Adipose tissue (tissue), 3 donors: ENCODE measurements around the gene PEX7. TPM values are rescaled to one million over a fixed set of nuclear protein-coding genes. Genes with fewer than 3 reads are reported as not detected.
A peak's percentile ranks its signal among the peaks of the same experiment; 100 is the strongest.

ENCODE experiments used
- H3K27ac ChIP-seq: one replicate; pipeline ENCODE4 v1.5.1; 2013; ENCODE audit warnings: low read depth, low read length
- WGBS, 3 donors: extraction: QIAGEN DNeasy Blood & Tissue Kit; methylation state at CpG; one replicate each; pipeline ENCODE4 v1.1.7; 2013; 5-methylcytosine and 5-hydroxymethylcytosine counted together
- polyA plus RNA-seq, 3 donors: library from polyadenylated mRNA; stranded (reverse); fragments of 200-250 nt; gene quantifications; one replicate each; pipeline ENCODE4 v1.2.3, GENCODE V29; 2013
- donor health status: healthy with polysubstance abuse.
- donor health status: Bipolar disorder and iron deficiency.
- donor health status: healthy.

PEX7 gene
- polyA plus RNA-seq, result 1 to 10 TPM; 4.2 to 7.7 (median 6.3) TPM

GRCh38 chr6:136822376-136823127 is at the start of gene PEX7:
PEX7 (plus strand) TSS chr6:136822592; CDS start chr6:136822666, 74 bp downstream.
- 0 to 1% (median 1%) methylated on average over 59 to 78 of the region's 78 CpGs for WGBS, 3 donors

GRCh38 chr6:136772685-136773472 is 49.5 kb upstream of the PEX7 start:
- H3K27ac ChIP-seq, result no peak overlapping the region
- 50 to 81% (median 78%) methylated on average over 6 of the region's 6 CpGs for WGBS, 3 donors

More at GRCh38 chr6:136822376-136823127, at the start of gene PEX7:
- H3K27ac ChIP-seq, result peak within 1 kb of the TSS; percentile 36

DNA sequence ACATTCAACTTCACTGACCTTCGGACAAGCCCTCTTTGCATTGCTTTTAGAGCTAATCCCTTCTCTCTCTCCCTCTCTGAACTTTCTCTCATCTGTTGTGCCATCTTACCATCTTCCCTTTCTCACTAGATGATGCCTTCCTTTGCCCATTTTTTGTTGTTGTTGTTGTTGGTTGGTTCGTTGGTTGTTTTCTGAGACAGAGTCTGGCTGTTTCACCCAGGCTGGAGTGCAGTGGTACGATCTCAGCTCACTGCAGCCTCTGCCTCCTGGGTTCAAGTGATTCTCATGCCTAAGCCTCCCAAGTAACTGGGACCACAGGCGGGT is 49.0 kb upstream of the PEX7 start:
- WGBS, 3 donors, result 84 to 96% (median 96%) methylated on average over 4 of the region's 4 CpGs
- H3K27ac ChIP-seq, result no peak overlapping the region

DNA sequence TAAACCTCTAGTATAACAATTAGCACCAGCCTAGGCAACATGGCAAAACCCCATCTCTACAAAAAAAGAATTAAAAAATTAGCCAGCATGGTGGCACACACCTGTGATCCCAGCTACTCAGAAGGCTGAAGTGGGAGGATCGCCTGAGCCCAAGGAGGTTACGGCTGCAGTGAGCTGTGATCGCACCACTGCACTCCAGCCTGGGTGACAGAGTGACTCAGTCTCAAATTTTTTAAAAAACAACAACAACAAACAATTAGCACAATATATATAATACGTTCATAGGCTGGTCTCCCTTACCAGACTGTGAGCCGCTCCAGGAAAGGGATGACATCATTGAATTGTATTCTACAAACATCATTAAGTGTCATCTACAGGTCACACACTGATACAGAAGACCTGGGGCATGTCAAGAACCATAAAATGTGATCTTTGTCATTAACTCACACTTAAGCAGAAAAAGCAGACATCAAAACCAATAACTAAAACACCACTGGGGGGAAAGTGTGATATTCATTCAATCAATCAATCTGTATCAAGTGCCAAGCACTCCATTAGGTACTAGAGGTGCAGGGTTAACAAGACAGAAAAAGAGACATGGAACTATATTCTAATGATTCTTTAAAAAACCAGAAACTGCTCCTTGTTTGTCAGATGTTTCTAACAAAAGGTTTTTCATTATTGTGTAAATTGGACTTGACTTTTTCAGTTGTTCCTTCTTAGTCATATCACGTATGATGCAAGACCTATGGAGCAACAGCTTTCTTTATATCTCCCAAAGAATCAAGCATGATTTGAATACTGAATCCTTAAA is 48.0 kb upstream of the PEX7 start:
- no peak overlapping the region for H3K27ac ChIP-seq
- WGBS, 3 donors, result 67 to 77% (median 75%) methylated on average over 6 of the region's 6 CpGs

DNA sequence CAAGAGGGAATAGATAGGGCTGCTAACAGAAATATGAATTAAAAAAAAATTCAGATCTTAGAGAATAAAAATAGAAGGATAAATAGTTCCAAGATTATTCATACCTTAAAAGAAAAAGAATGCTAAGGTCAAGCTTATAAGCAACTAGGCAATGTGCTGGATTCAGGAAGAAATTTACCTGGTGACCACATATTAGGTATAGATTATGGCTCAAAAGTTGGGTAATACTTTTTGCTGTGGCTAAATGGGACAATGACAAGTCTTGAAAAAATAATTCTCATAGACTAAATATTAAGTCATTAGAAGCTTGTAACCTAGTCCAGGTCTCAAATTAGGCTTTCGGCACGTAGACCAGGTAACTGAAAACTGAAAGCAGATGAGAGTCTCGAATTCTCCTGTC is 47.3 kb upstream of the PEX7 start:
- WGBS, 3 donors, result 80 to 94% (median 91%) methylated on average over 3 of the region's 3 CpGs

GRCh38 chr6:136775548-136775947 is 46.8 kb upstream of the PEX7 start:
- WGBS, 3 donors, result 75 to 85% (median 81%) methylated on average over 2 of the region's 2 CpGs
- H3K27ac ChIP-seq, result no peak overlapping the region

More for the DNA sequence above, 47.3 kb upstream of the PEX7 start:
- H3K27ac ChIP-seq, result no peak overlapping the region

DNA sequence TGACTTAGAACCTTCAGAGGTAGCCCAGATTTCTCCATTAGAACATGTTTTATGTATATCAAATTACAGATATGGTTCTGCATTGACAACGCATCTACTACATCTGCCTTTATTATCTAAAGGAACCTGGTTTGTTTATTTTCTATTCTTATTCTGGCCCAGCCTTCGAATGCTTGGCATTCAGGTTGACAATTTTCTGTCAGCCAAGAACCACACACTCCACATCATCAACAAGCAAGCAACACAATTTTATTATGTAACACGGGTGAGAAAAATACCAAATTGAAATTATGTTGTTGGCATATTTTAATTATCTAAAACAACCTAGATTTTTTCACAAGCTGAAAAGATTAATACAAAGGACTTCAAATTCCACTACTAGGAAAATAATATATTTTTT is 44.7 kb upstream of the PEX7 start:
- no peak overlapping the region for H3K27ac ChIP-seq
- 52 to 89% (median 88%) methylated on average over 3 of the region's 3 CpGs for WGBS, 3 donors

GRCh38 chr6:136779682-136780081 is 42.7 kb upstream of the PEX7 start:
- WGBS, 3 donors, result 46 to 67% (median 65%) methylated on average over 1 of the region's 1 CpG
- no peak overlapping the region for H3K27ac ChIP-seq

- 77 to 91% (median 91%) methylated on average over 3 of the region's 3 CpGs for WGBS, 3 donors
- H3K27ac ChIP-seq, result no peak overlapping the region
These were observed 41.4 kb upstream of the PEX7 start for GRCh38 chr6:136780972-136781371.

DNA sequence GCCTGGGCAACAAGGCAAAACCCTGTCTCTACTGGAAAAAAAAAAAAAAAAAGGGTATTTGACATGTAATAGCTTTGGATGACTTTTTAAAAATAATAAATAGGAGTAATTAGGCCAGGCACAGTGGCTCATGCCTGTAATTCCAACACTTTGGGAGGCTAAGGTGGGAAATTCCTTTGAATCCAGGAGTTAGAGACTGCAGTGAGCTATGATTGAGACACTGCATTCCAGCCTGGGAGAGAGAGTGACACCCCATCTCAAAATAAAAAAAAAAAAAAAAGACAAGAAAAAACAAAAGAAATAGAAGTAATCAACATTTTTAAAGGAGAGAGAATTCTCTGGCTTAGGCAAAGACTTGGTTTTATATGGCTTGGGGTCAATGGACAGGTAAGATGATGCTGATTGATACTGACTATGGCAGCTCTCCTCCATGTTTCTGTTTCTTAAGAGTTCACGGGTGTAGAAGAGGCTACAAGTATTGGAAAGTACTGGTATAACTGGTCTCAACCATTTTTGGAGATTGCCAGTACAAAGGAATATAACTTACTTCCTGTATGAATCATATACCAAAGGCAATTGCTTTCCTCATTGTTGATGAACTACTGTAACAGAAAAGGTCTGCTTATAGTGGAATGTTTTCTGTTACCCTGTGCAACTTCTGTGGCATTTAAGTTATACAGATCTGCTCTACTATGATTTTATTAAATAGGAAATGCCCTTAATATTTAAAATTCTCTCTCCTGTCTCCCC is 40.2 kb upstream of the PEX7 start:
- WGBS, 3 donors, result 45 to 91% (median 55%) methylated on average over 1 of the region's 1 CpG

DNA sequence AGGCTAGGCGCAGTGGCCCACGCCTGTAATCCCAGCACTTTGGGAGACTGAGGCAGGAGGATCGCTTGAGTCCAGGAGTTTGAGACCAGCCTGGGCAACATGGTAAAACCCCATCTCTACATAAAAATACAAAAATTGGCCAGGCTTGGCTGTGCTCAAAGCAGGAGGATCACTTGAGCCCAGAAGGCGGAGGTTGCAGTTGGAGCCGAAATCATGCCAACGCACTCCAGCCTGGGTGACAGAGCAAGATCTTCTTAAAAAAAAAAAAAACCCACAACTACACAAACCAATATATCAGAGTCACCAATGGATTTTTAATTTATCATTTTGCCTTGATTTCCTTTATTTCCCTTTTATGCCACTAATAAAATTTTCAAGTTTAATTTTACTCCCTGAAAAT is 39.4 kb upstream of the PEX7 start:
- WGBS, 3 donors, result 87 to 96% (median 94%) methylated on average over 6 of the region's 6 CpGs
- H3K27ac ChIP-seq, result no peak overlapping the region

More for the DNA sequence above, 40.2 kb upstream of the PEX7 start:
- no peak overlapping the region for H3K27ac ChIP-seq

DNA sequence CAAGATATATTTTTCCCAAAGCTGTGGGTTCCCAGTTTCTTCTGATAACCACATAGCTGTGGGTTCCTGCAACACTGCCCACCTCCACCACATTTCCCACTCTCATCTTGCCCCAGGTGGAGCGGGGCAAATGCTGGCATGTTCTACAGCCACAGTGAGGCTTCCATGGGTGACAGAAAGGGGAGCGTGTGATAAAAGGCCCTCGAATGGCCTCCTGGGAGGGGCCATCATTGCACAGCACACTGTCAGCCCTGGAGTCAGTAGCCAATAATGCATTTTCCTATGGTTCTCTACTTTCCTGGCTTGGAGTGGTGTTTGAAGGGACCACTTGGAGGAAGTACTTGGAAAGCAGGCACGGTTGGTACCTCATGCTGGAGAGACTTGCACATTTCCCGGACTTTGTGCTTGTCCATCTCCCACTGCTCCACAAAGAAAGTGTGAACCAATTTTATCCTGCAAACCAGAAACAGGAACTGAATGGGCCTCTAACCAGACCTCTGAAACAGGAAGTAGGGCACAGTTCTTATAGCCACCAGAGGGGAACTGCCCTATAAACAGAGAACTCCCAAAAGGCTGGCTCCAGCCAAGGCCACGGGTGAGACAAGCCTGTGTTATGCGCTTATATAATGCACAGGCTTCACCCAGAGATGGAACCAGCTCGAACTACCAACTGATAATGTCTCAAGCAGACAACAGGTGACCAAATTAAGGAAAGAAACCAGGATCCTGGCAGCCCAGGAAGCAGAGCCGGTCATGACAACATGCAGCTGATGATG is 38.7 kb upstream of the PEX7 start:
- H3K27ac ChIP-seq, result peak overlapping the region; percentile 59

DNA sequence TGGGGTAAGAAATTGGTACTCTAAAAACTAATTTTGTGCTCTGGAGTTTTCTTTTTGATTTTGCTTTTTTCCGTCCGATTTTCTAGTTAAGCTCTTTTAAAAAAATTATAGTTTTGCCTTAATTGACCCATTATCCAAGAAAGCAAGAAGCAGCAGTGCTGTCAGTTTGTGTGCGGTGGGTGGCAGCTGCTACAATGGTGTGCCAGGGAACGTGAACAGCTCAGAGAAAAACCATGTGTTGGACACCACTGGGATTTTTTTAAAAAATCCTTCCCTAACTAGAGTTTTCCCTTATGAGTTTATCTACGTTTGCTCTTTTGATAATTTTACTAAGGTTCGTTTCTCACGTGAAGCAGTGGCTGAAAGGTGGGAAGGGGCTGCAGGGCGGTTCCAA is 38.1 kb upstream of the PEX7 start:
- 46 to 59% (median 54%) methylated on average over 8 of the region's 8 CpGs for WGBS, 3 donors
- H3K27ac ChIP-seq, result peak overlapping the region; percentile 59

More for the DNA sequence above, 38.7 kb upstream of the PEX7 start:
- 39 to 60% (median 42%) methylated on average over 9 of the region's 9 CpGs for WGBS, 3 donors

DNA sequence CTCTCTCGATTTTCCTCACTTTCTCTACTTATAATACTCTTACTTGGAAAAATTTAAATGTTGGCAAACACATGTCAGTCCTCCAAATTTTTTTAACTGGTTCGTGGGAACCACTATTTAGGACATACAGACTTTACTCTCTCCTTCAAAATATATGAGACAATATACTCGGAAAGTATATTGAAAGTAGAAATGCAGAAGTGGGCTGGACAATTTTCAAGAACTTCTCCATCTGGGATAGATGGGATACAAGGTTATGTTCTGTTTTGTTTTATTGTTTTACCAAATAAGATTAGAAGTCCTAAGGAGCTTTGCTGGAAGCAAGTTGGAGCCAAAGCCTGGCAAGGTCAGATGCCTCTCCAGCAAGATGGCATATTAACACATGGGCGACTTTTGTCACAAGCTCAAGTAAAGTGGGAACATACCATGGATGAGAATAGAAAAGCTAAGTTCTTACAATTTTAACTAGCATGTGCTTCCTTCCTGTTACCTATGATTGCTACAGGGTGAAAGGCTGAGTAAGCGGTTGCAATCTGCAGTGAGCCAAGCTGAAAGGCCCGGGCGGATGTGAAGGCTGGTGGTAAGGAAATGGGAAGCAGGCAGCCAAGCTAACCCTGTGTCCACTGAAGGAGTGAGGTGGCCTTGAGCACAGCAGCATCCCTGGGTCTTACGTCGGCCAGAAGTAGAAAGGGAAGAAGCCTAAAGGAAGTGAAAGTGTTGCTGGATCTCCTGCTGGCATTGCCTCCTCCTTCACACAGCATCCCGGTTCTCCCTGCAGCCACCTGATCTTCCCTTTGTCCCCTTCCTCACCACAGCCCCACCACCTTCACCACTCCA is 37.3 kb upstream of the PEX7 start:
- H3K27ac ChIP-seq, result no peak overlapping the region
- WGBS, 3 donors, result 31 to 41% (median 38%) methylated on average over 10 of the region's 10 CpGs

- H3K27ac ChIP-seq, result no peak overlapping the region
- WGBS, 3 donors, result 73 to 80% (median 78%) methylated on average over 6 of the region's 6 CpGs
These were observed 35.7 kb upstream of the PEX7 start for GRCh38 chr6:136786658-136787057.

GRCh38 chr6:136787726-136788068 is 34.7 kb upstream of the PEX7 start:
- 58 to 71% (median 62%) methylated on average over 4 of the region's 4 CpGs for WGBS, 3 donors
- peak overlapping the region; percentile 54 for H3K27ac ChIP-seq
